HG03520 (cell line): ENCODE data around the gene DOCK11.
A peak's percentile ranks its signal among the peaks of the same experiment; 100 is the strongest.

ENCODE experiments used
- ATAC-seq: cut with Tn5 transposase; IDR thresholded peaks from one replicate; pipeline ENCODE4 v1.9.1; 2021; ENCODE audit warnings: mild to moderate bottlenecking, moderate library complexity; ENCODE audit not compliant: unreplicated experiment

The DOCK11 gene

DNA sequence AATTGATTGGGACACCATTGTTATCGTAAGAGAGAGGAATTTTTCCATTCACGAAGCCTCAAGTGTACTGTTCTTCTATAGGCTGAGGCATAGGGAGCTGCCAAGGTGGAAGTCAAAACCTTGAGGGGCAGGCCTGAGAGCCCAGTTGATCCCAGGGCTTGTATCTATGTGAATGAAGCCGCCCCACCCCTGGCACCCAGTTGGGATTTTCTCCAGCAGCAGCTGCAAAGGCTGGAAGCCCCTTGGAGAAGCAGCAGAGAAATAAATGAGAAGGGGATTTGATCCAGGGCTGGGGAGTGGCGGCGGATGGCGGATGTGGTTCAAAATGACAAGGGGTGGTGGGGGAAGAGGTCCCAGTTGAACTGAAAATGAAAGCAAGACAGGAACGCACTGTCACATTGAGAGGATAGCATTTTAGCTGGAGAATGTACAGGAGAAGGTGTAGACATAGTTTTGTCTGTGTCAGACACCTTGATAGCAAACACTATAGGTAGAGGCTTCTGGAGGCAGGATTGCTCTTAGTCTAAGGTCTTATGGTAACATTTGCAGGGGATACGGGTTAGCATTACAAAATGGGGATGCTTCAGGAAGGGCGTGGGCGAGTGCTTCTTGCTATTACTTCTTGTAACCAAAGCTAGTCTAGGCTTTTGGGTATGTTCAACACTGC is 32.6 kb downstream of the DOCK11 start:
- peak; percentile 67 for ATAC-seq

DNA sequence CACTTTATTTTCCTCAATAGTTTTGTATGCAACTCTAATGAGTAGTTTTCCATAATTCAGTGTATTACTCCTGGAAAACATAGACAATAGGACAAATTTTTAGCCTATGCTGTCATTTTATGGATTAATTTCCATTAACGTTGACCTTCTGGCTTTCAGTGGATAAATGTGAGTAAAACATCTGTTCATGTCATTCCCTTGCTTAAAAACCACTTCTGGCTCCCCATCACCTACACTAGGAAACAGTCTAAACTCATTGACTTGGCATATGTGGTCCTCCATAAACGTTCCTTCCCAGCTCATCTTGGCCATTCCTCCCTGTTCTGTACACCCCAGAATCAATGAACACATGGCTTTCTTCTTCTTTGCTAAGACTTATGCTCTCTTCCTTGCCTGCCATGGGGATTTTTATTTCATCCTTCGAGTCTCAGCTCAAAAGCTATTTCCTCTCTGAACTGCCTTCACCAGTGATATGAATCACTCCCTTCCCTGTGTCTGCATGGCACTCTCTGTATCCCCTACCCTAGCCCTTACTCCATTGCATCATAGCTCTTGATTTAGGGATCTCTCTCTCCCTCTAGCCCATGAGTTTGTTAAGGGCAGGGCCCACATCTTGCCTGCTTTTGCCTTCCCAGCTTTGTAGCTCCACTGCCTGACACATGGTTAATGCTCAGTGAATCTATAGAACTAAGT is 34.8 kb downstream of the DOCK11 start:
- no peak for ATAC-seq

DNA sequence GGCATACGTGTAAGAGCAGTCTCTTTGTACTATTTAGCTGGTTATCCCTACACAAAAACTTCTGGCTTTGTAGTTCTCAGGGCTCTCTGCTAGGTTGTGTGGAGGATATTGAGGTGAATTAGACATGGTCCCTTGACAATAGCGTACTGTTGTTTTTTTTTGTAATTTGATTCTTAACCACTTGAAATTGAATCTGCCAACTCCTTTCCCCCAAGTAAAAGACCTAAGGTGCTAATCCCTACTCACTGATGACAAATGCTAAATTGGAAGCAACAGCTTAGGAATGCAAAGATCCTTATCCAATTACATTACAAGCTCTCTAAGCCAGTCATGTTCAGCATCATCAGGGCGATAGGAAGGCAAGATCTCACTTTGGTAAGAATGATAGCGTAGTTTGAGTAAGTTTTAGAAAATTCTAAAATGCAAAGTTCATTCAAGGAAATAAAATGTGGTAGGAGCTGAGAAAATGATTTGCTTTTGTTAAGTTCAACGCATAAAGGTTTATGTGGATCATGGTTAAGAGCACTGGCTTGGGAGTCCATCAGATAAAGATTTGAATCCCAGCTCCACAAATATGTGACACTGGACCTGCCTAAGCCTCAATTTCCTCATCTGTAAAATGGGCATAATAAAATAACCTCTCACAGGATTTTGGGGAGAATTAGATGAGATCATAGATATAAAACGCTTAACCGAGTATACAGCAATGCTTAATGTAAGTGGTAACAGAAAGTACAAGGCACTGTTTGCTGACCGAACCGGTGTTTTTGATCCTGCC is 39.3 kb downstream of the DOCK11 start:
- no peak for ATAC-seq

DNA sequence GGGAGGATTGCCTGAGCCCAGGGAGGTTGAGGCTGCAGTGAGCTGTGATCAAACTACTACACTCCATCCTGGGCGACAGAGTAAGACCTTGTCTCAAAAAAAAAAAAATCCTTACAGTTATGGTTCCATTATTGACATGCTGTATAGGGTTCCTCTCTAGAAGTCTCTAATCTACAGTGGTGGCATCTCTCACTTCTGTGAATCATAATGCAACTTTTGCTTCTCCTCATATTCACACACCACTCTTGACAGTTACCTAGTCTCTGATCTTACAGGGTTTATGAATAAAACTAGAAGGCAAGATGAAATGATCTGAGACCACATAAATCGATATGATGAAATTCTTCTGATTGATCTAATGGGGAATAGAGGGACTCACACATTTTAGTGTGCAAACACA is 40.6 kb downstream of the DOCK11 start:
- peak; percentile 42 for ATAC-seq

DNA sequence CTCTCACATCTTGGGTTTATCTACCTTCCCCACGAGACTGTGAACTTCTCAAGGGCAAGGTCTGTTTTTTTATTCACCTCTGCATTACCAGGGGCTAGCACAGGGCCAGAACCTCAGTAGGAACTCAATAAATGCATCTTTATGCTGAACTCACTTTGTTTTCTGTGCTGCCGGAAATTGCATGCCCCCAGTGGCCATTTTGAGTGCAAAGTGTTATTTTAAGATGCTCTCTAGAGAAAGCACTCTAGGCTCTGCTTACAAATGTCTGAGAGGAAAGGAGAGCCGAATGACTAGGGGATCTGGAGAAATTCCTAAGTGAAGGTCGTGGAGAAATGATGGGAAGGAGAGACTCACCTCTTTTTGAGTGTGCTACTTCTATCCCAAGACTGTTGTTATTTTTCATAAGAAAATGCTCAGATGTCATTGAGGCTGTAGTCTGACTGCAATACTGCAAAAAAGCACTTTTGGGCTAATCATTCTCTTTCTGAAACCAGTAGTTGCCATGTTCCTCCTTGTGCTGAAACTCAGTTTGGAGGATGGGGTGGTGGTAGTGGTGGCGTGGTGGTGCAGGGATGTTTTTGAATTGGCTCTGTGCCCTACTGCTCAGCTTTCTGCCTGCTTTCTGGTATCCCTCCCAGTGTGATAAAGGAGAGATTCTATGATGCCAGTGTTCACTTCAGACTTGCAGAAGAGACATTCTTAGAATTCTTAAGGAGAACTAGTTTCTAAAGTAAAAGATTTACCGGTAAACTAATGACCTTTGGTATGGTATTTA is 41.3 kb downstream of the DOCK11 start:
- ATAC-seq, result peak; percentile 59

DNA sequence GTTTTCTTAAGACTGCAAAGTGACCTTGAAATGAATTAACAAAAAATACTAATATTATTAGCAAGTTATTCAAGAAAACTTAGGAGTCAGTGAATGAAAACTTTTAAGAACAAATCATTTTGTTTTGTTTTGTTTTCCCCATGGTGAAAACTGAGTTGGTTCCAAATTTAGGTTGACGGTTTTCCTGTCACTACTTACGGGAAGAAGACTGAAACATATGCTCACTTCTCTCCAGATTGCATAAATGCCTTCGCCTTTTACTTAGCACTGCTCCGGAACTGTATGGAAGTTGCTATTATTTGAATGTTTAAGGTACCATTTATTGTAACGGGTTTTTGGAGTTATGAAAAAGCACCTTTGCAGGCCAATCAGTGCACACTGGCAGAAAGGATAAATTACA is 42.8 kb downstream of the DOCK11 start:
- no peak for ATAC-seq

DNA sequence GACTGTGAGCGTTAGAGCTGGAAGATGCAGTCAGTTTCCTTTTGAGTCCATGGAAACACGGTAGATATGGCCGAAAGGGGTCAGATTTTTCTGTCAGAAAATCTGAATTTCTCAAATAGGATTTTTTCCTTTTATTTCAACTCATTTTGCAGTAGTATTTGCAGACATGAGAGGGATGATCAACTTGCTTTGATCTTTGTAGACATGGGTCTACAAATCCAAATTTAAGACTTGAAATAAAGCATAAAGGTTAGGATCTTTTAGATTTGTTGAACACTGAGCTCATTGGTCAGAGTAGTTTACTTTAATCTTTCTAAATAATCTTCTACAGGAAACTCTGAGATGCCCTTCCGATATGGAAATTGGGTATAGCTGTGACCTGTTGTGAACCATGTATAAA is 44.7 kb downstream of the DOCK11 start:
- no peak for ATAC-seq

DNA sequence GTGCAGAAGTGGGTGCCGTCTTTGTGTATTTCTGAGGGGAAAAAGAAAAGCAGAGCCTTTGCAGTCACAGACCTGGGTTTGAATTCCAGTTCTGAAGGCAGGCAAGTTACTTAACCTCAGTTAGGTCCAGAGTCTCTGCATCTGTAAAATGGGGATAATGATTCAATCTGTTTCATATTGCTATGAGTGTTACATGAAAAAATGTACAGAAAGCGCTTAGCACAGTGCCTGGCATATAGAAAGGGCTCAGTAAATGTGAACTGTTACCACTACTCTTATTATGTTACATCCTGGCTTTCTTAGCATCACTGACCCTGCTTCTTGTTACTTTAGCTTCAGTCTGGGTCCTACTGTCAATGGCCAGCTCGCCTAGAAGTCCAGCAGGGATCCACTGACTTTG is 45.9 kb downstream of the DOCK11 start:
- ATAC-seq, result no peak

DNA sequence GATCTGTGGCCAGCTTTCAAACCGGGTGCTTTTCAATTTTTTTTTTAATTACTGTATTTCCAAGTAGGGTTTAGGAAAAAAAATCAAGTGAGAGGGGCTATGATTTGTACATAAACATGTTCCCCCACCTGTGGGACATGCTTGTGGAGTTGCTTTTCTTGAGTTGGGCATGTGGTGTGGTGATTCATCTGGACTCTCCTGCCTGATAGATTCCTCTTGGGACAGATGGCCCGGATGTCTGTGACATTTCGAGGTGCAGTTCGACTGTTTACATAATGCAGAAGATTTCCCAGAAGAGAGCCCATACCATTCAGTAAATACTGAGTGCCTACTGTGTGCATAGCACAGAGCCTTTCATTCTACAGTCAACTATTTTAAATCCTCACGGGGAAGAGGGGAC is 49.9 kb downstream of the DOCK11 start:
- no peak for ATAC-seq

DNA sequence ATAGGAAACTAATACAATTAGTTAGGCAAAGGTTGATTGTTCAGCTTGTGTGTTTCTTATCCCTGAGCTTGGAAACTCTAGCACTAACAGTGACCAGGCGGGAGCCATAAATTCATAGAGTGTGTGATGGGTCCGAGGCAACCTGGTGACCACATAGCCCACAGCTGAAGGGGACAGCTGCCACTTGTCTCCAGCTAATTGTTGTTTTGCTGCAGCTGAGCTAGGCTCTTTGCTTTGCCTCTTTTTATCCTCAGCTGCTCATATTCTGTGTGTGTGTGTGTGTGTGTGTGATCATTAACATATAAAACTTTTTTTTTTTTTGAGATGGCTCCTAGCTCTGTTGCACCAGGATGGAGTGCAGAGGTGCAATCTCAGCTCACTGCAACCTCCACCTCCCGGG is 53.2 kb downstream of the DOCK11 start:
- no peak for ATAC-seq

DNA sequence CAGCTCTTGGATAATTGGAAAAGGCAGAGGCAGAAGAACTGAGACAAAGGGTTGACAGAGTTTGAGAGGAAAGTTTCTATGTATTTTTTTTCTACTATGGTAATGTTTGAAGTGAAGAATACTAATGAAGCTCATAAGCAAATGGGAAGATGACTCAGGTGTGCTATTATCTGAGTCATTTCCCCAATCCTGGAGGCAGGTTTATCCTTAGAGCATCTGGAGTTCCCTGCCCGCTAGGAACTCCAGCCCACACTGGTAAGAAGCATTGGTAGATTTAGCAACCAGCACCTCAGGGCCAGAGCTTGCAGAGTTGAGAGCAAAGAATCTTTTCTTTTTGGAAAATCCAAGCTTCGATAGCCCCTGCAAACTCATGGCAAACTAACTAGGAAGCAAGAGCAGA is 55.2 kb downstream of the DOCK11 start:
- no peak for ATAC-seq

DNA sequence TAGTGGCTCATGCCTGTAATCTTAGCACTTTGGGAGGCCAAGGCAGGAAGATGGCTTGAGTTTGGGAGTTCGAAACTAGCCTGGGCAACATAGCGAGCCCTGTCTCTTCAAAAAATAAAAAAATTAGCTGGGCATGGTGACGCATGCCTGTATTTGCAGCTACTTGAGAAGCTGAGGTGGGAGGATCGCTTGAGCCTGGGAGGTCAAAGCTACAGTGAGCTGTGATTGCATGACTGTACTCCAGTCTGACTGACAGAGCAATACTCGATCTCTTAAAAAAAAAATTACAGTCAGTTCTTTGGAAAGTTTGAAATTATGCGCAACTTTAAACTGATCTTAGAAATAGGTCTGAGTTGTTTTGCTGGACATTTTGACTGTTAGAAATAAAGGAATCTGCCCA is 55.8 kb downstream of the DOCK11 start:
- no peak for ATAC-seq

DNA sequence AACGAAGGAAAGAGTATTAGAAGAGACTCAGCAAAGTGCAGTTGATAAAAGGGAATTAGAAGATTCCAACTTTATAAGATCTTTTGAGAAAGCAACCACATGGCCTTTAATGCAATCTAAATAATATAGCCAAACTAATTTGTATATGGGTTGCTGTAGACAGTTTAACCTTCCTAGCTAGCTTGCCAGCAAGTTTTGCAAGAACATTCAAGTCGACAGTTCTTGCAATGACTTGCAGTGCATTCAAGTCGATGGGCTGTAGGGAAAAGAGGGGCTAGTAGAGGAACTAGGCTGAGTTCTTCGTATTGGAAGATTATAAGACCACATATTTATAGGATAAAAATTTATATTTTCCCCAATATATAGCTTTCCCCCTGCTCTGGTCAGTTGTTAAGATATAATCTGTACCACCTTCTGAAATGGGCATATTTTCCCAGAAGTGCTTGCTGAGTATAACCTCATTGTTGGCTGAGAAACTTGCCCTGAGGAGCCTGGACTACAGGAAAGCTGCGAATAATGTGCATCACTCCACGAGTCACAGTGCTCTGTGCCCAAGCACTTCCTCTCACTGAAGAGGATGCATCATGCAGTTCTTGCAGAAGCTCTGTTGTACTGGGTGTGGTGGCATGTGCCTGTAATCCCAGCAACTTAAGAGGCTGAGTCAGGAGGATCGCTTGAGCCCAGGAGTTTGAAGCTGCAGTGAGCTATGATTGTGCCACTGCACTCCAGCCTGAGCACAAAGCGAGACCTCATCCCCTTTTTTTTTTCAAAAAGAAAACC is 56.7 kb downstream of the DOCK11 start:
- no peak for ATAC-seq

DNA sequence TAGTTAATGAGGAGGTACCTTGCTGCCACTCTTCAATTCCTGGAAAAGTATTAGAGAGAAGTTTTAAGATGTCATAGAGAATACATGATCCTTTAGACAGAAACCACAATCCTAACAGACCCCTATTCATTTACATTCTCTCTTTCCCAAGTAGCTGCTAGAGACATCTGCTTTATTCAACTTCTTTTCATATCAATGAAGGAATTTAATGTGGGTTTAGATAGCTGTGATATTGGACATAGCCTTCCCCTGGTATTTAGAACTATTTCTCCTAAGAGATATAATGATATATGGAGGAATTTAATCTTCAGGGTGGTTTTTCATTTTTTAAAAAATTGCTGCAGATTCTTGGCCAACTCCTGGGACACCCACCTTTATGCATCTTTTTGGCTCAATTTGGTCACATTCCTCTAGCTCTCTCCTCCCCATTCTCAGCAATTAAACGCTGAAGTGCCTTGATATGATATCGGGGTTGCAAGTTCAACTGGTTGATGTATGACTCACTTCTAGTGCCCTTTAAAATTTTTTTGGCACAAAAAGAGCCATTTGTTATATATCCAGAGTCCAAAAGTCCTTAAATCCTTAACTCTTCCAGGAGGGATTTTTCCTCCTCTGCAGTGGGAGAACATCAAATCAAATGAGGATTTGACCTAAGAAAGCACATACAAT is 57.6 kb downstream of the DOCK11 start:
- ATAC-seq, result no peak

DNA sequence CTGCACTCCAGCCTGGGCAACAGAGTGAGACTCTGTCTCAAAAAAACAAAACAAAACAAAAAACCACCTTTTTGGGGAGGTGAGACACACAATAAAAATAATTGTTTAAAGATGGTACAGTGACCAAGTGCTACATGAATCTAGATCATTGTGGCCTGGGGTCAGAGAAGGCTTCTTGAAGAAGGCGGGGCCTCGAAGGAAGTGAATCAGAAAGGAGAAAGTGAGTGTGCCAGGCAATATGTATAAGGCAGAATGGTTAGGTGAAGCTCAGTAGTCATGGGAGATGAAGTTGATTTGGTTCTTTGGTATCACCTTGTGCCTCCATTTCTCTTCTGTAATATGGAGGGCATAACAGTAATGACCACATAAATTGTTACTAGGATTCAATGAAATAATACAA is 58.9 kb downstream of the DOCK11 start:
- no peak for ATAC-seq

DNA sequence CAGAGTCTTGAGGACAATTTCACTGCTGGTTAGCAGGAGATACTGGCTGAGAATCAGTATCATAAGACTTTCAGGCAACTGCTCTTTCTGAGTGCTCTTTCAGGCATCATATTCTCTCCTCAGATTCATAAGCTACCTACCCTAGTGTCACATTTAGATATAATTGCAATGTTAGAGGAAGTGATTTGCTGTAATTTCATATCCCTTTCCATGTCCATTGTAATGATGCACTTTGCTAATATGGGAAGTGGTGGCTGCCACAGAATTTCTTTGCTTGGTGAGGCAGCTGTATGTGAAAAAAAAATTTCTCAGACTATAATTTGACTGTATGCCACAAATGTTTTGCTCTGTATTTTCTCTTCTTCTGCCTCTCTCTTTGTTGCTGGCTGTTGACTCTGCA is 63.3 kb downstream of the DOCK11 start:
- ATAC-seq, result no peak

DNA sequence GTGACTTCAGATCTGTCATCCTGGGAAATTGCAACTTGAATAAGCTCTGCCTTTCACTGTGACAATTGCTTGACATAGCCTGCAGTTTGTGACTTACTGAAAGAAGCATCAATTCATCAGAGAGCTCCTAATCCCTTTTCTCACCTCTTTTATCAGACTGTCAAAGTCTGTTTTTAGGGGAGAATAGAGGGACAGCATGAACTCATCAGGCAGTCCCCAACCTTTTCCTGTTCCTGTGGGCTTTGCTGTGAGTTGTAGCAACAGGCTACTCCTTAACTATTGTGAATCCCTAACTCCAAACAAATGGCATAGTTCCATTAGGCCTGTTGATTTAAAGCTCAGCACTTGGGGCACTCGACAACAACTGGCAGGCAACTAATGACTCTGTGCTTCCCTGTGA is 64.9 kb downstream of the DOCK11 start:
- no peak for ATAC-seq

DNA sequence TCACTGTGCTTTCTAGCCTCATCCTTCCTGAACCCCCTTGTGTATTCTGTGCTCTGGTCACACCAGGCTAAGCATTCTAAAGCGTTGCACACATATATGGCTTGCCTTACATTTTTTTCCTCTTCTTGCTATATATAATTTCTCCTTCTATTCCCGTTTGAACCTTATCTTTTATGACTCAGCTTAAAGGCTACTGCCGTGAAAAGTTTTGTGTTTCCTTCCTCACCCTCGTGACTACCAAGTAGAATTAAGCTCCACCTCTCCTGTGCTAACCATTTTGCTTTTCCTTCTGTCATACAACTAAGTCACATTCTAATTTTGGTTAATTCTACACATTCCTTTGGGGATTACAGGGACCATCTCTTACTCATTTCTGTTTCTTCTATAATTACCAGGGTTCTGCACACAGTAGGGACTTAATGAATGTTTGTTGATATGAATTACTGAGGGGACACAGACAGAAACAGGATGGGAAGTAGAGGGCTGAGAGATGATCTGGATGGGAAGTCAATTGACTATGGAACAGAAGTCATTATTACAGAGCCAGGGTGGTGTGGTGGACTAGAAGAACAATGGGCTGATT is 67.1 kb downstream of the DOCK11 start:
- no peak for ATAC-seq

DNA sequence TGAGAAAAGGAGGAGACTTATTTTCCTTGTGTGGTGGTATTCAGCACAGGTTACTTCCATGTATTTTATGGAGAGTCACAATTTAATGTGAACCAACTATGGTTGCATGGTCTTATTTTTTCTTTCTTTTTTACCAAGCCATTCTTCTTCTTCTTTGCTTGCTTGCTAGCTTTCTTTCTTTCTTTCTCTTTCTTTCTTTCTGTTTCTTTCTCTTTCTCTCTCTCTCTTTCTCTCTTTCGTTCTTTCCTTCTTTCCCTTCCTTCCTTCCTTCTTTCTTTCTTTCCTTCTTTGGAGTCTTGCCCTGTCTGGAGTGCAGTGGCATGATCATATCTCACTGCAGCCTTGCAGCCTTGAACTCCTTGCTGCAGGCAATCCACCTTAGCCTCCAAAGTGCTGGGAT is 68.9 kb downstream of the DOCK11 start:
- no peak for ATAC-seq

DNA sequence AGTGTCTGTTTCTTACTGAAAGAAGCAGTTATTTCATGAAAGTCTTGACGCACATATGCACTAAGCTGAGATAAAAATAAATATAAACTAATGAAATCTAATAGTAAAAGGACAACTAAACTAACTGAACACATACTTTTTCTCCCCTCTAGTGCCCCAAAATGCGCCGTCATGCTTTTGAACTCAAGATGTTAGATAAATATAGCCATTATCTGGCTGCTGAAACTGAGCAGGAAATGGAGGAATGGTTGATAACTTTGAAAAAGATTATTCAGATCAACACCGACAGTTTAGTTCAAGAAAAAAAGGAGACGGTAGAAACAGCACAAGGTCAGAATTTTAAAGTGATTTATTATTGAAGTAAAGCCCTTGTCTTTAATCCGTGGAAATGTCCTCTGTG is 70.2 kb downstream of the DOCK11 start:
- no peak for ATAC-seq
